ENCODE data around the gene CASR.

- TF ChIP-seq CTCF (IDR thresholded peaks at IDR 0.05) (no peak), ZFX (IDR thresholded peaks at IDR 0.05; ENCODE audit: borderline replicate concordance) (no peak)
Observed at GRCh38 chr3:122148941-122149627, 34.4 kb upstream of the CASR start.

Measured in 22Rv1 (cell line).